LNCaP clone FGC (cell line): ENCODE data around the gene PBX1.

ENCODE experiments used
- DNase-seq: peaks from one replicate; pipeline ENCODE4 v3.0.0-alpha.2; 2011; ENCODE audit warnings: low read depth
- H3K4me3 ChIP-seq: 2 replicates; pipeline ENCODE4 v1.5.1; 2011; ENCODE audit warnings: mild to moderate bottlenecking, low read depth, low read length, control low read depth
- TF ChIP-seq, protein P1 (sequence below): IDR thresholded peaks from 2 replicates; pipeline ENCODE4 v1.5.1; 2012; ENCODE audit warnings: mild to moderate bottlenecking; ENCODE audit not compliant: control insufficient read depth, insufficient read depth; ENCODE audit errors: extremely low read depth

PBX1 gene

DNA sequence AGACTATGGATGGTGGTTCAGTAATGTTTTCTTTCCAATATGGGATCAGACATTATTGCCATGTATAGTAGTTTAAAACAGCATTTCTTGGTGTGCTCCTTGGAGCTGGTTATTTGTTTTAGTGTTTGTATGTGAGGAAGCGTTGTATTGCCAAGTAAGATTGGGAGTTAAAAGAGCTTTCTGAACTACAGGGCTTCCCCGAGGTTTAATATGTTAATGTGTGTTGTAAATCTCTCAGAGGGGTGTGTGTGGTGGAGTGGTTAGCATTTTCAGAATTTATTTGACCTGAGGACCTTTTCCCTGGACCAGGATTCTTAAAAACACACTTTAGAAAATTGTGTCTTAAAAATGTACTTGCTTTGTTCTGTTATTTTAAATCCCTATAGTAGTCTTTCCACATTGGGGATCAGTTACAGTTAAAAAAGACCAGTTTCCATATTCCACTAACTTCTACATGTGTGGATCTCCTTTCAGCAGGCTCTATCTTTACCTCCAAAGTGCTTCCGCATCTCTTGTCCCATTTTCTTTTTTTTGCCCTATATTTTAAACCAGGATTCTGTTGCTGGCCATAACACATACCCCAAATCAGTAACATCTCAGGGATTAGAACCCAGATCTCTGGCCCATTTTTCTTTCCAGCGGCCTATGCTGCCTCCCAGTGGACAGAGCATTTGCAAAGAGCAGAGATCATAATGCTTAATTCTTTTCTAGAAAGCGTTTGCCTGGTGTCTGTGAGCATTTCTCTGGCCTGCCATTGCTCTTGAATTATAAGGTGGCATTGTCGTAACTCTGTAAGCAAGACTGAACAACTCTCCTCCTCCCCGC lies 58.6 kb downstream of the PBX1 start:
- no peak for DNase-seq
- no peak overlapping the region for H3K4me3 ChIP-seq
- TF ChIP-seq, protein P1, sequence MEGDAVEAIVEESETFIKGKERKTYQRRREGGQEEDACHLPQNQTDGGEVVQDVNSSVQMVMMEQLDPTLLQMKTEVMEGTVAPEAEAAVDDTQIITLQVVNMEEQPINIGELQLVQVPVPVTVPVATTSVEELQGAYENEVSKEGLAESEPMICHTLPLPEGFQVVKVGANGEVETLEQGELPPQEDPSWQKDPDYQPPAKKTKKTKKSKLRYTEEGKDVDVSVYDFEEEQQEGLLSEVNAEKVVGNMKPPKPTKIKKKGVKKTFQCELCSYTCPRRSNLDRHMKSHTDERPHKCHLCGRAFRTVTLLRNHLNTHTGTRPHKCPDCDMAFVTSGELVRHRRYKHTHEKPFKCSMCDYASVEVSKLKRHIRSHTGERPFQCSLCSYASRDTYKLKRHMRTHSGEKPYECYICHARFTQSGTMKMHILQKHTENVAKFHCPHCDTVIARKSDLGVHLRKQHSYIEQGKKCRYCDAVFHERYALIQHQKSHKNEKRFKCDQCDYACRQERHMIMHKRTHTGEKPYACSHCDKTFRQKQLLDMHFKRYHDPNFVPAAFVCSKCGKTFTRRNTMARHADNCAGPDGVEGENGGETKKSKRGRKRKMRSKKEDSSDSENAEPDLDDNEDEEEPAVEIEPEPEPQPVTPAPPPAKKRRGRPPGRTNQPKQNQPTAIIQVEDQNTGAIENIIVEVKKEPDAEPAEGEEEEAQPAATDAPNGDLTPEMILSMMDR = peak; percentile 37

DNA sequence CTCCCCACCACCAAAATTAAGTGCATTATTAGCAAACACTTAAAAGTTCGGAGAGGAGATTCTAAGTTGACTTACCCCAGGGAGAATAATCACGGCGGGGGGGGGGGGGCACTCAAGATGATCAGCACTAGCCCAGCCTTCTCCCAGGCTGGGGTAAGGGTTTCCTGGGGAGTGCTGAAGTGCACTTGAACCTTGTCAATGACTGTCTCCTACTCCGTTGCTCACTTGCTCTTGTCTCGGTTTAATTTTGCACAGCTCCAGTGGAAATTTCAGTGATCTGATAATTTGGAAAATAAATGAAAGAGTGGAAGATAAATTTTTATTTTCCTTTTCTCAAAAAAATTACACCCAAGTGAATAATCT lies 59.2 kb downstream of the PBX1 start:
- no peak for DNase-seq
- H3K4me3 ChIP-seq = no peak overlapping the region
- TF ChIP-seq, protein P1 = no peak

DNA sequence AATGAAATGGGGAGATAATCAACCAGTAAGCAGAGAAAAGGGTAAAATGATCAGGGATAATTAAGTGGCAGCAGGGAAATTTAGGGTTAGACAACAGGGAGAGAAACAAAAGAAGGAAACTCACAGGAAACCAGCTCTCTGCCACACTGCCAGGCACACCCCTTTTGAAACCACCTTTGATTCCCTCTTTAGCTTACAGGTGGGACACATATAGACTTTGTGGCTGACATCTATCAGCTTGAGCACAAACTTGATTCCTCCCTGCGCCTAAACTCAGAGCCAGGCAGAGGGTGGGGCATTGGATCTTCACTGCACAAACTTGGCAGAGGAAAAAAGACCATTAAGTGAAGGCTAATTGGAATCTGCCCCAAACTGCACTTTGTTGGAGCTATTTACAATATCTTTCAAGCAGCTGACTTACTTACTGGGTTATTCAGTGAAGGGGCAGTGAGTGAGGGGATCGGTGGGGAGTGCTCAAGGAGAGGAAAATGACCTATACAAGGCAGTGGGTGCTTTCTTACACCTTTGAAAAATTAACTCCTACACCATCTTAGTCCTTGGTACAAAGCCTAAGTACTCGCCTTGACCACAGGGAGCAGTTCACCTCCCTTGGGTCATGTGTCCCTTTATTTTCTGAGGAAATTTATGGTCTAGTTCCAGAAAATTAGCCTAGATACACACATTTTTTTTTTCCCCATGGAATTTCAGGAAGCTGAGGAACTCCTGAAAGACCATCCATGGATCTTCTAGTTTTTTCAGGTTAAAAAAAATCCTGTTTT lies 60.2 kb downstream of the PBX1 start:
- H3K4me3 ChIP-seq = no peak overlapping the region
- TF ChIP-seq, protein P1 = no peak
- DNase-seq = no peak

DNA sequence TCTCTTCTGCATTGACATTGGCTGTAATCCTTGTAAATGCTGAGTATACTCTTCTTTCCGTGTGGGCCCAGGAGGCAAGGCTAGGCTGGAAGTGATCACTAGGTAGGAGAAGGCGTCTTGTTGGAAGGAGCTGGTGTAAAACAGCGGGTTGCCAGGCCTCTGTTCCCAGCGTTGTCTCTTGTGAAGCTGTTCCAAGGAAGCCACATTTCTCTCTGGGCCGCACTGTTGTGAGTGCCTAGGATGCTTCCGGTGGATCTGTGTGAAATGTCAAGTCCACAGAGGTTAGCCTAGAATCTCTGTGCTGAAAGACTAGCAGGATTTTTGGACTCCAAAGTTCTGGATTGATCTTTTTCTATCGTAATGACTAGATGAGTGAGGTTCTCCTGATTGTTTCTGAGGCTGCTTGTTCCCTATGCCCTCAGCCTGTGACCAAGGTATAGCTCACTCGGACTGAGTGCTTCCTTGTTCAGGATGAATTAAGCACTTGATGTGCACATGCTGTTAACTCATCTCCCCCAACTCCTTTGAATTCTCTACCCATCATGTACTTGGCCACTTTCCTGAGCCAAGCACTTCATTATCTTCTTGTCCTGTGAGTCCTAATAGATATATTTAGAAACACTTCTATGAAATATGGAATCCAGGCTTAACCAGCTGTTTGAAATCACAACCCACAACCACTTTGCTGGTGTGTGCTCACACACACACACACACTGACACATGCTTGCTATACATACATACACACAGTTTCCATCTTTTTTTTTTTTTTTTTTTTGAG lies 63.3 kb downstream of the PBX1 start:
- no peak for DNase-seq
- TF ChIP-seq, protein P1 = no peak
- no peak overlapping the region for H3K4me3 ChIP-seq

DNA sequence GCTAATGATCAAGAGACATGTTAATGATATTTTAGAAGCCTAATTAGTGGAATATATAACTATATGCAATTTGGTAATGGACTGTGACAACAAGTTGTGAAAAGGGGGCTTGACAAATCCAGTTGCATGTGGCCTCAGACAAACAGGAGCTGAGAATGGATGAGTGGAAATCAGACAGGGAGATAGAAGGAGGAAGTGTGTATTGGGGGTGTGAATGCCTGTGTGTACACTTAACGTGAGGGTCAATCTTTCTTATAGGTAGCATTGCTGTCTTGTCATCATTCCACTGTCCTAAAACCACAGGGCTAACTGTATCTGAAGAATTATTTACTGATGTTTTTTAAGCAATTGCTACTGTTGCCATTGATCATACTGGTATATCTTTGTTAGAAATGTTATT lies 64.8 kb downstream of the PBX1 start:
- no peak overlapping the region for H3K4me3 ChIP-seq
- TF ChIP-seq, protein P1 = no peak
- DNase-seq = no peak

DNA sequence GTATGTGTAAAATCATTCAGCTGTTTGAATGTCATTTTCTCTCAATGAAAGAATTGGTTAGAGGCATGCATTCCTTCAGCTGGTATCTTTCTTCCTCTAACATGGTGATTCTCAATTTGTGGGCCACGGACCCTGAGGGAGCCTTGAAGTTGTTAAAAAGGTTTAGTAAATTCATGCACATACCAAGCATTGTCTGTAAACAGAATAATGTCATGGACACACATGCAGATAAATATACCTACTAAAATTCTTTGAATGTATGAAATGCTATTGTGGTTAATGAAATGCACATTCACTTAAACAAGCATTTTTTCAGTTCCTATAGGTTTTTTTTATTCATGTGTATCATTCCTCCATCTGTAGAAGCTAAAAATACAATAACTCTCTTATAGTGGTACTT lies 65.4 kb downstream of the PBX1 start:
- DNase-seq = no peak
- H3K4me3 ChIP-seq = no peak overlapping the region
- TF ChIP-seq, protein P1 = no peak
